ENCODE measurements around the gene ETF1.
"Not testable (repeated sequence)": the region's sequence is repeated elsewhere in the genome, so short reads cannot be mapped to it uniquely, and the experiment has no call there.

ETF1 gene

DNA sequence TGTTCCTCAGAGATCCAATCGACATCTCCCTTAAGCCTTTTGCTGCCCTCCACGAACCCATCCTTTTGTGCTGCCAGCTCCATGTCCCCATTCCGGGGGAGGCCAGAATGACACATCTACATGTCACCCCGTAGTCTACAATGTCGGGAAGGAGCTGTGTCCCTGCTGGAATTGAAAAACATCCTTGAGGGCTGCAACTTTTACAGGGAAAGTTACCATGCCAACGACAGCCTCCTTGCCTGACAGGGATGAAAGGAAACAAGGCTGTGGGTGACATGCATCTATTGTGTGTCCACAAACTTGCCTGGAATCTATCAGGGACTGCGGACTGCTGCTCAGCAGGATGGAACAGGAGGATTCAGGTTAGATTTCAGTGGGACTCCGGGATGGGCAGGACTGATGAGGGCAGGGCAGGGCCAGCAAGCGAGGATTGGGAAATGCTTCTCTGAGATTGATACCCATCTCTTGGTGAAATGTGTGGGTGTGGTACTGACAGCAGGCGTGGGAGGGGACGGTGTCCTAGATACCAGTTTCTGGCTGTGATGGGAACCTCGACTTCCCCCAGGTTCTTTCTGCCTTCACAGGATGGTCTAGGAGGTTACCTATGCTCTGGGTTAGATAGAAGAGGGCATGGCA is 52.3 kb downstream of the ETF1 start:
- DNase-seq (ENCODE audit: low read depth), result no peak

DNA sequence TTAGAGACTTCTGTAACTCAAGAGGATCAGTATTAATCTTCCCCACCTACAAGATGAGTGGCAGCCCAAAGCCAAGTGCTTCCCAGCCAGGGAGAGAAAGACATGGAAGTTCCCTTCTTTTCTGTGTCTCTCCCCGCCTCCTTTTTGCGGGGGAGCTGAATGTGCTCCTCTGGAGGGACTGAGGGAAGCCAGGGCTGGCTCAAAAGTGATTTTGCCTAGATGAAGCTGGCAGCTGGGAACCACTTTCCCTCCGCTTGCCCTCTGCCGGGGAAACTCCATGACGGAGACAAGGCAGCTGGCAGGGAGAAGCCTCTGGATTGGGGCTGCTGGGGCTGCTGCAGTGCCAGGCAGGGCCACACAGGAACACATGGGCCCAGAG is 53.4 kb downstream of the ETF1 start:
- no peak for DNase-seq (ENCODE audit: low read depth)

DNA sequence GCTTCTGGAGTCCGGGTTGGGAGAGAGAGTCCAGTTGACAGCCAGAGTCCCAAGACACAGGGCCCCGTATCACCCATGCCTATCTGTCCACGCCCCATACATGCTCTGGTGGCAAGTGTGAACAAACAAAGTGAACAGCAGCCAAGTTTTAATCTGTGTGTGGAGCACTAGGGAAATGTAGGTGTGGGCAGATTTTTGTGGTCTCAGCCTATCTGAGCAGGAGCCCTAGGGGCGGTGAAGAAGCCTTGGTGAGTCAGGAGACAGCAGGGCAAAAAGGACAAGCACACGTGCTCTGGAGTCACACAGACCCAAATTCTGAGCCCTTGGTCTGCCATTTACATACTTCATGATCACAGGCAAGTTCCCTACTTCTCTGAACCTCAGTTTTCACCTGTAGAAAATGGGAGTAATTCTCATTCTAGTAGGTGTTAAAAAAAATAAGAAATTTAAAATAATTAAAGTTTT is 54.5 kb downstream of the ETF1 start:
- DNase-seq (ENCODE audit: low read depth), result no peak

GRCh38 chr5:138482638-138483037 is 60.4 kb downstream of the ETF1 start:
- DNase-seq (ENCODE audit: low read depth), result no peak

- no peak for DNase-seq (ENCODE audit: low read depth)
Measured at GRCh38 chr5:138476918-138477317, 66.1 kb downstream of the ETF1 start.

DNA sequence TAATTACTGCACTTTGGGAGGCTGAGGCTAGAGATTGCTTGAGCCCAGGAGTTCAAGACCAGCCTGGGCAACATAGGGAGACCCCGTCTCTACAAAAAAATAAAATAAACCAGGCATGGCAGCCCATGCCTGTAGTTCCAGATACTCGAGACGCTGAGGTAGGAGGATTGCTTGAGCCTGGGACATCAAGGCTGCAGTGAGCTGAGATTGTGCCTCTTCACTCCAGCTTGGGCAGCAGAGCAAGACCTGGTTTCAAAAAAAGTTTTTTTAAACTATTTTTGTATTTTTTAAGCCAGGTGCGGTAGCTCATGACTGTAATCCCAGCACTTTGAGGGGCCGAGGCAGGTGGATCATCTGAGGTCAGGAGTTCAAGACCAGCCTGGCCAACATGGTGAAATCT is 69.9 kb downstream of the ETF1 start:
- DNase-seq (ENCODE audit: low read depth), result not testable (repeated sequence)

GRCh38 chr5:138472353-138472752 is 70.7 kb downstream of the ETF1 start:
- no peak for DNase-seq (ENCODE audit: low read depth)

- DNase-seq (ENCODE audit: low read depth), result no peak
Measured at GRCh38 chr5:138471052-138471361, 72.0 kb downstream of the ETF1 start.

GRCh38 chr5:138470322-138471051 is 72.5 kb downstream of the ETF1 start:
- no peak for DNase-seq (ENCODE audit: low read depth)

DNA sequence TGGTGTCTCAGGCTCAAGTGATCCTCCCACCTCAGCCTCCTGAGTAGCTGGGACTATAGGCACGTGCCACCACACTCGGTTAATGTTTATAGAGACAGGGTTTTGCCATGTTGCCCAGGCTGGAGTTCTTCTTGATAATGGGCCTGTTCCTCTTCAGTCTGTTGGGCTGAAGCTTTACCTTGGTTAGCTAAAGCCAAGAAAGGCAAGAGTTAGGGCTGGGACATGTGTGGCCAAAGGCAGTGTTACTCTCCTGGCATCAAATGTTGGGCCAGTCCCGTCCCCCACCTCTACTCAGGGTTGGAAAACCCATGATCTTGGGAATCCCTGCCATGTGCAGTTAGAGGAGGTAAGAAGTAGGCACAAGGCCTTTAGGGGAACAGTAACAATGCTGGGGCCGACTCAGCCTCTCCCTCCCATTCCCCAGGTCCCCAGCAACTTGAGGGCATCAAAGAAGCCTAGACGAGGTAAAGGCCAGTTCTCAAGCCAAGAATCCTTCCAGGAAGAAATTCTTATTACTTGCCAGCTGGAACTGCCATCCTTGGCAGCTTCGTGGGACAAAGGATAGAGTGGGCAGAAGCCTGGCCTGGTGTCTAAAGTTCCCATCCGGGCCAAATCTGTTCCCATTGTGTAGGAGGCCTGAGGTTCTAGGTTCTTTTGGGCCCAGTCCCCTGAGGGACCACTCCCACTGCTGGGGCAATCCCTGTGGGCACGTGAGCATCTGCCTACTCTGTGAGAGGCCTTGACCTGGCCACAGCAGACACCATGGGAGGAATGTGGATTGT is 73.3 kb downstream of the ETF1 start:
- DNase-seq (ENCODE audit: low read depth), result no peak

DNA sequence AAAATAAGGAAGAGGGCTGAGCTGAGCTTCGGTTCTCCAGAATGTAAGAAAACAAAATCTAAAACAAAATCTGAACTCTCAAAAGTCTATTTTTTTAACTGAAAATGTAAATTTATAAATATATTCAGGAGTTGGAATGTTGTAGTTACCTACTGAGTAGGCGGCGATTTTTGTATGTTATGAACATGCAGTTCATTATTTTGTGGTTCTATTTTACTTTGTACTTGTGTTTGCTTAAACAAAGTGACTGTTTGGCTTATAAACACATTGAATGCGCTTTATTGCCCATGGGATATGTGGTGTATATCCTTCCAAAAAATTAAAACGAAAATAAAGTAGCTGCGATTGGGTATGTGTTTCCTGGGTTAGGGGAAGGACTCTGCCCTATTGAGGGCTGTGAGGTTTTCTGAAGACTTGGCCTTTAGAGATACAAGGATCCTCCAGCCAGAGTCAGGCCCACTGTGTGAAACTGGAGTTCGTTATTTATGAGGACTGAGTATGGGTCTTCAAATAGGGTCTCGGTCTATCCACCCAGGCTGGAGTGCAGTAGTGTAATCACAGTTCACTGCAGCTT is 74.0 kb downstream of the ETF1 start:
- DNase-seq (ENCODE audit: low read depth), result no peak

DNA sequence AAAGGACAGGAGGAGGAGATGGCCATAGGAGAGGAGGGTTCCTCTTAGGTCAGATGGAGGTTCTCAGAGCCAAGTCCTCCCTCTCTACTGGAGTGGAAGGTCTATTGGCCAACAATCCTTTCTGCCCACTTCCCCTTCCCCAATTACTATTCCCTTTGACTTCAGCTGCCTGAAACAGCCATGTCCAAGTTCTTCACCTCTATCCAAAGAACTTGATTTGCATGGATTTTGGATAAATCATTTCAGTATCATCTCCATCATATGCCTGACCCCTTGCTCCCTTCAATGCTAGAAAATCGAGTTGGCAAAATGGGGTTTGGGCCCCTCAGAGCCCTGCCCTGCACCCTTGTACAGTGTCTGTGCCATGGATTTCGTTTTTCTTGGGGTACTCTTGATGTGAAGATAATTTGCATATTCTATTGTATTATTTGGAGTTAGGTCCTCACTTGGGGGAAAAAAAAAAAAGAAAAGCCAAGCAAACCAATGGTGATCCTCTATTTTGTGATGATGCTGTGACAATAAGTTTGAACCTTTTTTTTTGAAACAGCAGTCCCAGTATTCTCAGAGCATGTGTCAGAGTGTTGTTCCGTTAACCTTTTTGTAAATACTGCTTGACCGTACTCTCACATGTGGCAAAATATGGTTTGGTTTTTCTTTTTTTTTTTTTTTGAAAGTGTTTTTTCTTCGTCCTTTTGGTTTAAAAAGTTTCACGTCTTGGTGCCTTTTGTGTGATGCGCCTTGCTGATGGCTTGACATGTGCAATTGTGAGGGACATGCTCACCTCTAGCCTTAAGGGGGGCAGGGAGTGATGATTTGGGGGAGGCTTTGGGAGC is 74.7 kb downstream of the ETF1 start:
- DNase-seq (ENCODE audit: low read depth), result no peak

- DNase-seq (ENCODE audit: low read depth), result no peak
Measured at GRCh38 chr5:138467711-138468132, 75.3 kb downstream of the ETF1 start.

DNA sequence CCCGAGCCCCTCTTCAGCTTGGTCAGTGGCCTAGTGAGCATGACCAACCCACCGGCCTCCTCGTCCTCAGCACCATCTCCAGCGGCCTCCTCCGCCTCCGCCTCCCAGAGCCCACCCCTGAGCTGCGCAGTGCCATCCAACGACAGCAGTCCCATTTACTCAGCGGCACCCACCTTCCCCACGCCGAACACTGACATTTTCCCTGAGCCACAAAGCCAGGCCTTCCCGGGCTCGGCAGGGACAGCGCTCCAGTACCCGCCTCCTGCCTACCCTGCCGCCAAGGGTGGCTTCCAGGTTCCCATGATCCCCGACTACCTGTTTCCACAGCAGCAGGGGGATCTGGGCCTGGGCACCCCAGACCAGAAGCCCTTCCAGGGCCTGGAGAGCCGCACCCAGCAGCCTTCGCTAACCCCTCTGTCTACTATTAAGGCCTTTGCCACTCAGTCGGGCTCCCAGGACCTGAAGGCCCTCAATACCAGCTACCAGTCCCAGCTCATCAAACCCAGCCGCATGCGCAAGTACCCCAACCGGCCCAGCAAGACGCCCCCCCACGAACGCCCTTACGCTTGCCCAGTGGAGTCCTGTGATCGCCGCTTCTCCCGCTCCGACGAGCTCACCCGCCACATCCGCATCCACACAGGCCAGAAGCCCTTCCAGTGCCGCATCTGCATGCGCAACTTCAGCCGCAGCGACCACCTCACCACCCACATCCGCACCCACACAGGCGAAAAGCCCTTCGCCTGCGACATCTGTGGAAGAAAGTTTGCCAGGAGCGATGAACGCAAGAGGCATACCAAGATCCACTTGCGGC is 75.9 kb downstream of the ETF1 start:
- DNase-seq (ENCODE audit: low read depth), result no peak

DNA sequence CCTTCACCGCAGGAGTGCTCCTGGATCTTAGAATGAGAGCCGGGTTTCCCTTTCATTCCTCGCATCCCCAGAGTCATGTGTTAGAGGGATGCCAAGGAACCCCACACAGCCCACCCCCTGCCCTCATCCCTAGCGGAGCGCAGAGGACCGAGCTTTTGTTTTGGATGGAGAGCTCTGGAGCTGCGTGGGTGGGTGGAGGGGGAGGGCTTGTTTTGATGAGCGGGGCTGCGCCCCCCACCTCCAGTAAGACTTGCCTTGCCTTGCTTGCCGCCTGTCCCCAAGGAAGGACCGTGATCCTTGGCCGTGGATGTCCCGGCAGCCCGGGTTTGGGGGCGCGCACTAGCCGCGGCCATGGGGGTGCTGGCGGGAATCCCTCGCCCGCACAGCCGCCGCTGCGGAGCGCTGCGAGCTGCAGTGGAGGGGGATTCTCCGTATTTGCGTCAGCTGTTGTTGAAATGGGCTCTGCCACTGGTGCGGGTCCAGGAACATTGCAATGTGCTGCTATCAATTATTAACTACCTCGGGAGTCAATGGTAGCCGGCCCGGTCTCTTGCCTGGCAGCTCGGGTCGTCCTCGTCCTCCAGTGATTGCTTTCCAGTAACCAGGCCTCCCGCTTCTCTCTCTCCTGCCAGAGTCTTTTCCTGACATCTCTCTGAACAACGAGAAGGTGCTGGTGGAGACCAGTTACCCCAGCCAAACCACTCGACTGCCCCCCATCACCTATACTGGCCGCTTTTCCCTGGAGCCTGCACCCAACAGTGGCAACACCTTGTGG is 76.7 kb downstream of the ETF1 start:
- no peak for DNase-seq (ENCODE audit: low read depth)

GRCh38 chr5:138465261-138466124 is 77.5 kb downstream of the ETF1 start, which contains the start of gene EGR1:
Gene EGR1, plus strand, starts transcription at chr5:138465479. Its CDS starts 283 bp downstream, at chr5:138465762.
- peak; percentile 90 for DNase-seq (ENCODE audit: low read depth)

- peak; percentile 93 for DNase-seq (ENCODE audit: low read depth)
Measured at GRCh38 chr5:138464388-138465260, 78.4 kb downstream of the ETF1 start.

GRCh38 chr5:138464008-138464387 is 79.0 kb downstream of the ETF1 start:
- DNase-seq (ENCODE audit: low read depth), result peak; percentile 83

All from T-helper 22 cell (primary cell).